BJ (cell line): ENCODE data around the gene SDHB. TPM values are rescaled to one million over a fixed set of nuclear protein-coding genes. Genes with fewer than 3 reads are reported as not detected.

ENCODE experiments used
- CTCF ChIA-PET: fragments of 350-600 bp; formaldehyde crosslinking; extraction: SDS; loops from one replicate; lab custom pipeline; 2021; ENCODE audit warnings: antibody characterized with exemption, inconsistent platforms; lab: Yijun Ruan, JAX
- POLR2A ChIA-PET: fragments of 300-600 bp; sonication (Branson Sonifier 250); formaldehyde crosslinking; extraction: SDS; loops from one replicate; lab custom pipeline; 2021; ENCODE audit warnings: antibody characterized with exemption; lab: Charles Lee
- DNase-seq: peaks from one replicate; pipeline ENCODE4 v3.0.0-alpha.2; 2011; ENCODE audit warnings: low read depth
- H3K27me3 ChIP-seq: 2 replicates; pipeline ENCODE4 v1.6.0; 2011; ENCODE audit warnings: low read length; ENCODE audit not compliant: control insufficient read depth, insufficient read depth
- H3K36me3 ChIP-seq: 2 replicates; pipeline ENCODE4 v1.5.1; 2011; ENCODE audit warnings: low read length; ENCODE audit not compliant: control insufficient read depth, insufficient read depth
- H3K4me3 ChIP-seq: 2 replicates; pipeline ENCODE4 v1.5.1; 2011; ENCODE audit warnings: low read depth, mild to moderate bottlenecking, control low read depth, low read length
- polyA plus RNA-seq: library from polyadenylated mRNA; depleted of rRNA; stranded (reverse); fragments of >200 nt; gene quantifications from 2 replicates; pipeline ENCODE4 v1.2.3, GENCODE V29; 2011
- TF ChIP-seq, protein P1 (sequence below): IDR thresholded peaks from 2 replicates; pipeline ENCODE4 v1.5.1; 2011; ENCODE audit warnings: low read depth, mild to moderate bottlenecking, control low read depth, inconsistent platforms, low read length, moderate library complexity; ENCODE audit not compliant: insufficient read depth

The SDHB gene
- polyA plus RNA-seq, 1 experiment: 115 TPM

DNA sequence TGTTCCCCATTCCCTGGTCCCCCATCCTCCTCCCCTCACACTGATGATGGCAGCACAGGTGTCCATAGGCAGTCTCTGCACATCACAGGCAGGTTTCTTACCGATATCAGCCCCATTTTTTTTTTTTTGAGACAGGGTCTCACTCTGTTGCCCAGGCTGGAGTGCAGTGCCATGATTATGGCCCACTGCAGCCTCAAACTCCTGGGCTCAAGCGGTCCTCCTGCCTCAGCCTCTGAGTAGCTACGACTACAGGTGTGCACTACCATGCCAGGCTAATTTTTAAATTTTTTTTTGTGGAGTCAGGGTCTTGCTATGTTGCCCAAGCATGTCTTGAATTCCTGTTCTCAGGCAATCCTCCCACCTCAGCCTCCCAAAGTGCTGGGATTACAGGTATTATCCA lies 28.9 kb upstream of the SDHB start:
- peaks cover 2% of the 10 kb centered on the region for H3K27me3 ChIP-seq
- no peak for DNase-seq
- no peak overlapping the region for H3K4me3 ChIP-seq
- POLR2A ChIA-PET: no interaction called here
- CTCF ChIA-PET: no interaction called here
- TF ChIP-seq, protein P1, sequence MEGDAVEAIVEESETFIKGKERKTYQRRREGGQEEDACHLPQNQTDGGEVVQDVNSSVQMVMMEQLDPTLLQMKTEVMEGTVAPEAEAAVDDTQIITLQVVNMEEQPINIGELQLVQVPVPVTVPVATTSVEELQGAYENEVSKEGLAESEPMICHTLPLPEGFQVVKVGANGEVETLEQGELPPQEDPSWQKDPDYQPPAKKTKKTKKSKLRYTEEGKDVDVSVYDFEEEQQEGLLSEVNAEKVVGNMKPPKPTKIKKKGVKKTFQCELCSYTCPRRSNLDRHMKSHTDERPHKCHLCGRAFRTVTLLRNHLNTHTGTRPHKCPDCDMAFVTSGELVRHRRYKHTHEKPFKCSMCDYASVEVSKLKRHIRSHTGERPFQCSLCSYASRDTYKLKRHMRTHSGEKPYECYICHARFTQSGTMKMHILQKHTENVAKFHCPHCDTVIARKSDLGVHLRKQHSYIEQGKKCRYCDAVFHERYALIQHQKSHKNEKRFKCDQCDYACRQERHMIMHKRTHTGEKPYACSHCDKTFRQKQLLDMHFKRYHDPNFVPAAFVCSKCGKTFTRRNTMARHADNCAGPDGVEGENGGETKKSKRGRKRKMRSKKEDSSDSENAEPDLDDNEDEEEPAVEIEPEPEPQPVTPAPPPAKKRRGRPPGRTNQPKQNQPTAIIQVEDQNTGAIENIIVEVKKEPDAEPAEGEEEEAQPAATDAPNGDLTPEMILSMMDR: no peak
- no peaks in the 10 kb centered on the region for H3K36me3 ChIP-seq

DNA sequence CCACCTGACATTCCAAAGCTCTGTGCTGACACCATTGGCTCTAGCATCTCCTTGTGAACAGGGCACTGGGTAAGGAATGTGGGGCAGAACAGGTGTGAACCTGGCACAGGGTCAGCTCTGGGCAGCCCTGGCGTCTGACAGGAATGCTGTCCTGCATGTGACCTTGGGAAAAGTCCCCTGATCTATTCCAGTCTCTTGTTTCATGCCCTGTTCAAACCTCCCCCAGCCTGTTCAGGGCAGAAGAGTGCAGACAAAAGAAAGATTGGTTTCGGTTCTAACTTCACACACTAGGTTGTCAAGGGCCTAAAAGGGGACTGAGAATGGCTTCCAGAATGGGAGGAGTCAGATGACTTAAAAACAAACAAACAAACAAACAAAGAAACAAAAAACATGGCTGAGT lies 27.6 kb upstream of the SDHB start:
- Histone ChIP-seq H3K4me3 (no peak overlapping the region), H3K27me3 (peaks cover 4% of the 10 kb centered on the region), H3K36me3 (no peaks in the 10 kb centered on the region)
- ChIA-PET CTCF (interaction anchor here (1.3 kb wide), 1 partner anchor 21 kb away, joined by 4 read pairs; no protein-coding TSS in a partner anchor), POLR2A (no interaction called here)
- TF ChIP-seq, protein P1: no peak
- DNase-seq: no peak

DNA sequence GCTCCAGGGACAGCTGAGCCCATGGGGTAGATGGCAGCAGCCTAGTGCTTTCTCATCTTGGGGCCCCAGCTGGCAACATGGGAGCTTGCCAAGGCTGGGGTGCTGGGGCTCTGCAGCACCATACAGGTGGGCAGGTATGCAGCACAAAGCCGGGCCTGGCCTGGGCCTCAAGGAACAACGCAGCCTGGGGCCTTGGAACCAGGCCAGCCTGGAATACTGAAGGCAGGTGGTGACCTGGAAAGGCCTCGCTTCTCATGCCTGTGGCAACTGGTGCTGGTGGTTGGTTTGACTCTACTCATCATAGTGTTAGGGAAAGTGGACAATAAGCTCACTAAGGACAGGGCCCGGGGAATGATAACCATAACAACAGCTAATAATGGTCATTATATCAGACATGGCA lies 27.0 kb upstream of the SDHB start:
- H3K4me3 ChIP-seq: no peak overlapping the region
- TF ChIP-seq, protein P1: no peak
- CTCF ChIA-PET: interaction anchor here (1.3 kb wide), 1 partner anchor 21 kb away, joined by 4 read pairs; no protein-coding TSS in a partner anchor
- H3K27me3 ChIP-seq: peaks cover 3% of the 10 kb centered on the region
- POLR2A ChIA-PET: no interaction called here
- no peak for DNase-seq
- H3K36me3 ChIP-seq: no peaks in the 10 kb centered on the region

DNA sequence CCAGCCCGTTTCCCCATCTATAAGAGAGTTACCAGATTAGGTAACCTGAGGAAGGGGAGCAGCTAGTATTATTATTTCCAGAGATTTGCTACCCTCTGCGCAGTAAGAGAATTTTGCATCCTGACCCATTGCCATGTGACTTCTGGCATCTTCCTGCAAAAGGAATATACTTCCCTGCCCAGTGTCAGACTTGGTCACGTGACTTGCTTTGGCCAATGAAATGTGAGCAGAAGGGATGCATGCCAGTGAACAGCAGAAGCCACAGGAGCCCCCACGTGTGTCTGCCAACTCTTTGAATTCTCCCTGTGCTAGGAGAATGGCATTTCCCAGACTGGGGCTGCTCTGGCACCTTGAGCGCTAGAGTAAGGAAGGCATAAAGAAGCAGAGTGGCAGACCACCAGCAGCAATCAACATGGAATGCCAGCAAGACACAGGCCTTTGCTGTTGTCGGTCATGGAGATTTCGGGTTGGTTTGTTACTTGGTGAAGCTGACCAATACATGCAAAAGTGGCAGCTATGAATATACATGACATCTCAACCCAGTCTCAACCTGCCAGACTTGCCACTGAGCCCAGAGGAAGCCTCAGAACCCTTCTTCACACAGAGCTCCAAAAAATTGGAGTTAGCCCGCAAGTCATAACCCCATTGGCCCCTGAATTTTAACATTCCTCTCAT lies 26.4 kb upstream of the SDHB start:
- POLR2A ChIA-PET: no interaction called here
- TF ChIP-seq, protein P1: no peak
- H3K27me3 ChIP-seq: peaks cover 3% of the 10 kb centered on the region
- no peak for DNase-seq
- H3K4me3 ChIP-seq: no peak overlapping the region
- CTCF ChIA-PET: interaction anchor here (0.5 to 1.3 kb wide), 2 partner anchors 20 to 185 kb away, joined by 3 to 4 read pairs; no protein-coding TSS in a partner anchor
- H3K36me3 ChIP-seq: no peaks in the 10 kb centered on the region

DNA sequence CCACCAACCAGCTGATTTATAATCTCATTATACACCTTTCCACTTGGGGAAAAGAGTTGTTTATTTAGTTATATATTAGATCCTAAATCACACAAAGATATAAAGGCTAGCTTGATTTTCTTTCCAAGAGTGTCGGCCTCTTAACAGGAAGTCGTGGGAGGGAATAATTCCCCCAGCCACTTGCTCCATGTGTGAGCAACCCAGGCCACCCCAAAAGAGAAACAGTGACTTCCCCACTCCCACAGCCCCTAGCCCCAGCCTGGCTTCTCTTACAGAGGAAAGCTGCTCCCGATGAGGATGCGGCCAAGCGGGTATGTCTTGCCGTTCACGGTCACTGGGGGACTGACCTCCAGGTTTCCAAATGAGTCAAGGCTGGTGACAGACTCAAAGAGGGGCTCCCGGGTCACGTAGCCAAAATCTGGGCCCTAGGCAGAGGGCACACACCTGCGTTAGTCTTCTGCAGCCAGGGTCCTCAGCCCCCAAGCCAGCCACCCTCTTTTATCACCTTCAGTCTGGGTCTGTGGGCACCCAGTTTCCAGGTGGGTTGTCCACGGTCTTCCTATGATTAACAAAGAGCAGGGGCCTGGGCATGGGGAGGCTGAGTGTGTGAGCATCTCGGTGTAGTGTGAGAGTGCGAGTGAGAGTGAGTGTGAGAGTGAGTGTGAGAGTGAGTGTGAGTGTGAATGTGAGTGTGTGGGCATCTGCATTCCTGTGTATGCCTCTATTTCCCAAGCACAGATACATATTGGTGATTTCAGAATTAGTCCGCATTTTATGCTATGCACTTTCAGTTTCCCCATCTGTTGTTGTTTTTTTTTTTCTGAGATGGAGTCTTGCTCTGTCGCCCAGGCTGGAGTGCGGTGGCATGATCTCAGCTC lies 25.4 kb upstream of the SDHB start:
- TF ChIP-seq, protein P1: no peak
- ChIA-PET POLR2A (no interaction called here), CTCF (no interaction called here)
- Histone ChIP-seq H3K4me3 (no peak overlapping the region), H3K27me3 (peaks cover 3% of the 10 kb centered on the region), H3K36me3 (no peaks in the 10 kb centered on the region)
- no peak for DNase-seq
